ENCODE results near the gene PGAP6.
"Not testable (repeated sequence)": the region's sequence is repeated elsewhere in the genome, so short reads cannot be mapped to it uniquely, and the experiment has no call there.

The PGAP6 gene

GRCh38 chr16:351804-352520 lies 29.8 kb downstream of the PGAP6 start:
- DNase-seq (ENCODE audit: low read depth in 2 of 2): peak; percentile 15 to 38

GRCh38 chr16:350203-350602 lies 31.6 kb downstream of the PGAP6 start:
- no peak for DNase-seq (ENCODE audit: low read depth in 2 of 2)

GRCh38 chr16:349211-349610 lies 32.6 kb downstream of the PGAP6 start:
- DNase-seq (ENCODE audit: low read depth in 2 of 2): no peak

GRCh38 chr16:348495-348894 lies 33.3 kb downstream of the PGAP6 start:
- not testable (repeated sequence) for DNase-seq (ENCODE audit: low read depth in 2 of 2)

- no peak for DNase-seq (ENCODE audit: low read depth in 2 of 2)
Measured at GRCh38 chr16:347203-347602, 34.6 kb downstream of the PGAP6 start.

- no peak for DNase-seq (ENCODE audit: low read depth in 2 of 2)
Measured at GRCh38 chr16:346587-346986, 35.2 kb downstream of the PGAP6 start.

- DNase-seq (ENCODE audit: low read depth in 2 of 2): no peak
Measured at GRCh38 chr16:345772-346171, 36.0 kb downstream of the PGAP6 start.

- no peak for DNase-seq (ENCODE audit: low read depth in 2 of 2)
Measured at GRCh38 chr16:342455-343213, 39.1 kb downstream of the PGAP6 start.

- not testable (repeated sequence) for DNase-seq (ENCODE audit: low read depth in 2 of 2)
Measured at GRCh38 chr16:341974-342336, 39.8 kb downstream of the PGAP6 start.

- DNase-seq (ENCODE audit: low read depth in 2 of 2): not testable (repeated sequence)
Measured at GRCh38 chr16:341095-341973, 40.4 kb downstream of the PGAP6 start.

GRCh38 chr16:340370-341091 lies 41.2 kb downstream of the PGAP6 start:
- no peak for DNase-seq (ENCODE audit: low read depth in 2 of 2)

GRCh38 chr16:339680-340079 lies 42.1 kb downstream of the PGAP6 start:
- no peak for DNase-seq (ENCODE audit: low read depth in 2 of 2)

- DNase-seq (ENCODE audit: low read depth in 2 of 2): no peak
Measured at GRCh38 chr16:337975-338575, 43.7 kb downstream of the PGAP6 start.

GRCh38 chr16:337437-337836 lies 44.3 kb downstream of the PGAP6 start:
- no peak for DNase-seq (ENCODE audit: low read depth in 2 of 2)

GRCh38 chr16:336269-336668 lies 45.5 kb downstream of the PGAP6 start:
- no peak for DNase-seq (ENCODE audit: low read depth in 2 of 2)

GRCh38 chr16:334861-335632 lies 46.7 kb downstream of the PGAP6 start:
- not testable (repeated sequence) for DNase-seq (ENCODE audit: low read depth in 2 of 2)

GRCh38 chr16:334164-334832 lies 47.5 kb downstream of the PGAP6 start:
- DNase-seq (ENCODE audit: low read depth in 2 of 2): not testable (repeated sequence)

GRCh38 chr16:333406-334094 lies 48.2 kb downstream of the PGAP6 start:
- DNase-seq (ENCODE audit: low read depth in 2 of 2): no peak

GRCh38 chr16:331181-331814 lies 50.5 kb downstream of the PGAP6 start:
- DNase-seq (ENCODE audit: low read depth in 2 of 2): not testable (repeated sequence)
